Thyroid gland (tissue), 4 donors: ENCODE results near the gene IFI44. TPM values are rescaled to one million over a fixed set of nuclear protein-coding genes. Genes with fewer than 3 reads are reported as not detected.

Experiments used
- DNase-seq, 2 donors: peaks; one replicate each; pipeline ENCODE4 v3.0.0-alpha.2; 2019
- H3K27ac ChIP-seq, 3 donors: fragments of 200-600 bp; sonication (generic); 1 replicate in 2 of 3; 2 replicates in 1 of 3; pipeline ENCODE4 v1.5.1; 2016 to 2019; ENCODE audit warnings: mild to moderate bottlenecking in 1 of 3, moderate library complexity in 1 of 3
- H3K27me3 ChIP-seq: fragments of 200-600 bp; sonication (generic); one replicate; pipeline ENCODE4 v1.5.1; 2019
- H3K36me3 ChIP-seq, 2 donors: fragments of 200-600 bp; sonication (generic); one replicate each; pipeline ENCODE4 v1.5.1; 2016 to 2019
- H3K4me1 ChIP-seq, 2 donors: fragments of 200-600 bp; sonication (generic); one replicate each; pipeline ENCODE4 v1.5.1; 2017 to 2019
- H3K4me3 ChIP-seq, 3 donors: fragments of 200-600 bp; sonication (generic); replicated peaks in 1 of 3; 1 replicate in 2 of 3; 2 replicates in 1 of 3; pipeline ENCODE4 v1.5.1; 2016; ENCODE audit warnings: mild to moderate bottlenecking in 1 of 3
- H3K9me3 ChIP-seq: fragments of 200-600 bp; sonication (generic); one replicate; pipeline ENCODE4 v1.5.1; 2017
- POLR2A ChIP-seq, 2 donors: fragments of 450-650 bp; IDR thresholded peaks; one replicate each; pipeline ENCODE4 v1.6.1; 2017; ENCODE audit warnings: antibody characterized with exemption in 2 of 2, mild to moderate bottlenecking in 2 of 2, moderate library complexity in 1 of 2
- WGBS, 2 donors: methylation state at CpG; one replicate each; pipeline ENCODE4 v1.1.5; 2017; 5-methylcytosine and 5-hydroxymethylcytosine counted together
- intact Hi-C: fragments of 100-400 bp; cut with DNase I; formaldehyde crosslinking; loops from one replicate; pipeline ENCODE4 v1.15.1; 2023
- total RNA-seq, 4 donors: library from RNA; depleted of rRNA; stranded (reverse); fragments of >200 nt; gene quantifications; one replicate each; pipeline ENCODE4 v1.2.3, GENCODE V29; 2016
- TF ChIP-seq, protein P1 (sequence below), 6 experiments: fragments of 200-600 bp in 3 of 6; fragments of 450-650 bp in 3 of 6; sonication (generic) in 3 of 6; IDR thresholded peaks; one replicate each; pipeline ENCODE4 v1.5.1; 2016 to 2019; ENCODE audit warnings: antibody characterized with exemption in 6 of 6, mild to moderate bottlenecking in 2 of 6, inconsistent platforms in 1 of 6, moderate library complexity in 1 of 6

IFI44 gene
- total RNA-seq, 4 donors from 2014 or later: 23.5 to 58.7 (median 34.8) TPM

- no peak for TF ChIP-seq POLR2A (IDR thresholded peaks at IDR 0.05)
- TF ChIP-seq, protein P1, sequence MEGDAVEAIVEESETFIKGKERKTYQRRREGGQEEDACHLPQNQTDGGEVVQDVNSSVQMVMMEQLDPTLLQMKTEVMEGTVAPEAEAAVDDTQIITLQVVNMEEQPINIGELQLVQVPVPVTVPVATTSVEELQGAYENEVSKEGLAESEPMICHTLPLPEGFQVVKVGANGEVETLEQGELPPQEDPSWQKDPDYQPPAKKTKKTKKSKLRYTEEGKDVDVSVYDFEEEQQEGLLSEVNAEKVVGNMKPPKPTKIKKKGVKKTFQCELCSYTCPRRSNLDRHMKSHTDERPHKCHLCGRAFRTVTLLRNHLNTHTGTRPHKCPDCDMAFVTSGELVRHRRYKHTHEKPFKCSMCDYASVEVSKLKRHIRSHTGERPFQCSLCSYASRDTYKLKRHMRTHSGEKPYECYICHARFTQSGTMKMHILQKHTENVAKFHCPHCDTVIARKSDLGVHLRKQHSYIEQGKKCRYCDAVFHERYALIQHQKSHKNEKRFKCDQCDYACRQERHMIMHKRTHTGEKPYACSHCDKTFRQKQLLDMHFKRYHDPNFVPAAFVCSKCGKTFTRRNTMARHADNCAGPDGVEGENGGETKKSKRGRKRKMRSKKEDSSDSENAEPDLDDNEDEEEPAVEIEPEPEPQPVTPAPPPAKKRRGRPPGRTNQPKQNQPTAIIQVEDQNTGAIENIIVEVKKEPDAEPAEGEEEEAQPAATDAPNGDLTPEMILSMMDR (IDR thresholded peaks at IDR 0.05): peak in 5 of 6 experiments; percentile 30 to 75 (median 66)
- Histone ChIP-seq H3K36me3 (no peaks in the 10 kb centered on the region), H3K27ac (no peak overlapping the region), H3K27me3 (no peaks in the 10 kb centered on the region), H3K4me1 (peaks cover 0 to 3% of the 10 kb centered on the region in 2 donors), H3K9me3 (no peaks in the 10 kb centered on the region), H3K4me3 (no peak overlapping the region)
- WGBS, 2 donors: 77 to 94% methylated on average over 5 of the region's 5 CpGs
- intact Hi-C loops: loop anchor here (5.0 kb wide), 1 partner anchor 465 kb away; no protein-coding TSS in a partner anchor
- DNase-seq: no peak
Measured at GRCh38 chr1:78607334-78607927, 42.2 kb upstream of the IFI44 start.

DNA sequence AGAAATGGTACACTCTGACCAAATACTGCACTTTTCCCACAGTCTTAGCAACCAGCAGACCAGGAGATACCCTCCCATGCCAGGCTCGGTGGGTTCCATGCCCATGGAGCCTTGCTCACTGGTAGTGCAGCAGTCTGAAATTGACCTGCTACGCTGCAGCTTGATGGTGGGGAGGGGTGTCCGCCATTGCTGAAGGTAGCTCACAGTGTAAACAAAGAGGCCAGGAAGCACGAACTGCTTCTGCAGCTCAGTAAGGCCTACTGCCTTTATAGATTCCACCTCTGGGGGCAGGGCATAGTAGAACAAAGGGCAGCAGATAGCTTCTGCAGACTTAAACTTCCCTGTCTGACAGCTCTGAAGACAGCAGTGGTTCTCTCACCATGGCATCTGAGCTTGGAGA, 41.7 kb upstream of the IFI44 start:
- TF ChIP-seq, protein P1 (IDR thresholded peaks at IDR 0.05): no peak
- no peak for TF ChIP-seq POLR2A (IDR thresholded peaks at IDR 0.05)
- no peak for DNase-seq
- no peaks in the 10 kb centered on the region for H3K9me3 ChIP-seq
- H3K27ac ChIP-seq: no peak overlapping the region
- H3K4me3 ChIP-seq: no peak overlapping the region
- no peaks in the 10 kb centered on the region for H3K36me3 ChIP-seq
- H3K4me1 ChIP-seq: peaks cover 0 to 3% of the 10 kb centered on the region in 2 donors
- no peaks in the 10 kb centered on the region for H3K27me3 ChIP-seq
- intact Hi-C loops: loop anchor here (5.0 kb wide), 1 partner anchor 466 kb away; no protein-coding TSS in a partner anchor
- WGBS, 2 donors: 51 to 66% methylated on average over 4 of the region's 4 CpGs

DNA sequence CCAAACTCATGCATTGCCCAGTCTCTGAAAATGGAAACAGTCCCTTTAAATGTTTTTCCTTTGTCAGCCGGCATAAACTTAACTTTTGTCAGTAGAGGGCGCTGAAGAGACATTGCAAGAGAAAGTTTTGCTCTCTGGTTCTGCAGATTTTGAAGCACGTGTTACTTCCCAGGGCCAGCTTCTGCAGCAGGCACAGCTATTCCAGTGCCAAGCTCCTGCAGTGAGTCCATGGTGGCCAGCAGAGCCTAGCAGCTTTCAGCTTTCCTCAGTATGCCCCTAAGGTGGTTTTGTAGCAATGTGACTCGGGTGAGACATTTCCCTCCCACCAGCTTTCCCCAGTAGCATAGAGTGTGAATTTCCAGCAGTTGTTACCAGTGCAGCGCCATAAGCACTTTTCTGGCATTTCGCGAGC, 32.0 kb upstream of the IFI44 start:
- intact Hi-C loops: loop anchor here (2.0 kb wide), 1 partner anchor 59 kb away; no protein-coding TSS in a partner anchor
- Histone ChIP-seq H3K36me3 (no peaks in the 10 kb centered on the region), H3K4me3 (no peak overlapping the region), H3K9me3 (no peaks in the 10 kb centered on the region), H3K4me1 (peaks cover 3 to 12% of the 10 kb centered on the region in 2 donors), H3K27ac (peak overlapping the region in 1 of 3 donors; percentile 43), H3K27me3 (no peaks in the 10 kb centered on the region)
- 41 to 42% methylated on average over 7 of the region's 7 CpGs for WGBS, 2 donors
- TF ChIP-seq POLR2A (IDR thresholded peaks at IDR 0.05): no peak
- TF ChIP-seq, protein P1 (IDR thresholded peaks at IDR 0.05): peak; percentile 52 to 94 (median 88)
- DNase-seq: peak; percentile 71 to 72

GRCh38 chr1:78619032-78619431, 30.6 kb upstream of the IFI44 start:
- TF ChIP-seq, protein P1 (IDR thresholded peaks at IDR 0.05): no peak
- TF ChIP-seq POLR2A (IDR thresholded peaks at IDR 0.05): no peak
- H3K9me3 ChIP-seq: no peaks in the 10 kb centered on the region
- intact Hi-C loops: no loop called here
- no peak for DNase-seq
- H3K27me3 ChIP-seq: no peaks in the 10 kb centered on the region
- peak overlapping the region; percentile 71 to 86 (median 78) for H3K27ac ChIP-seq
- no peak overlapping the region for H3K4me3 ChIP-seq
- peaks cover 3 to 12% of the 10 kb centered on the region in 2 donors for H3K4me1 ChIP-seq
- no peaks in the 10 kb centered on the region for H3K36me3 ChIP-seq
- 63 to 81% methylated on average over 3 of the region's 3 CpGs for WGBS, 2 donors

DNA sequence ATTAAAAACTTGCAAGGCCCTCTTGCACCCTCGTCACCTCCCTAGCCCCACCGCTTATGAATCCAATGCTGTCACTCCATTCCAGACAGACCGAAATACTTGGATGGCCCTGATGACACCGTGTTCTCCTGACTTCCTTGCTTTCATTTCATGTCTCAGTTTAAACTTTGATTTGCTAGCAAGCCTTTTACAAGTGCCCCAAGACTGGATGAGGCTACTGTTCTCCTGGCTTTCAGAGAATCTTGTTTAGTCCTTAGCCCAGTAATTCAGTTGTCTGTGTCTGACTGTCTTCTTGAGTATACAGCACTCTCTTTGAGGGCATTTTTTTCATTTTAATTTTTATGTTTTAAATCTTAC, 30.2 kb upstream of the IFI44 start:
- intact Hi-C loops: no loop called here
- TF ChIP-seq, protein P1 (IDR thresholded peaks at IDR 0.05): no peak
- no peak for TF ChIP-seq POLR2A (IDR thresholded peaks at IDR 0.05)
- WGBS, 2 donors: 63 to 69% methylated on average over 4 of the region's 4 CpGs
- Histone ChIP-seq H3K27ac (peak overlapping the region; percentile 71 to 86 (median 78)), H3K4me3 (peak overlapping the region in 2 of 3 donors; percentile 0 to 8), H3K36me3 (no peaks in the 10 kb centered on the region), H3K9me3 (no peaks in the 10 kb centered on the region), H3K27me3 (no peaks in the 10 kb centered on the region), H3K4me1 (peaks cover 3 to 12% of the 10 kb centered on the region in 2 donors)
- no peak for DNase-seq
